Measurements from ENCODE around the gene PARL.

DNA sequence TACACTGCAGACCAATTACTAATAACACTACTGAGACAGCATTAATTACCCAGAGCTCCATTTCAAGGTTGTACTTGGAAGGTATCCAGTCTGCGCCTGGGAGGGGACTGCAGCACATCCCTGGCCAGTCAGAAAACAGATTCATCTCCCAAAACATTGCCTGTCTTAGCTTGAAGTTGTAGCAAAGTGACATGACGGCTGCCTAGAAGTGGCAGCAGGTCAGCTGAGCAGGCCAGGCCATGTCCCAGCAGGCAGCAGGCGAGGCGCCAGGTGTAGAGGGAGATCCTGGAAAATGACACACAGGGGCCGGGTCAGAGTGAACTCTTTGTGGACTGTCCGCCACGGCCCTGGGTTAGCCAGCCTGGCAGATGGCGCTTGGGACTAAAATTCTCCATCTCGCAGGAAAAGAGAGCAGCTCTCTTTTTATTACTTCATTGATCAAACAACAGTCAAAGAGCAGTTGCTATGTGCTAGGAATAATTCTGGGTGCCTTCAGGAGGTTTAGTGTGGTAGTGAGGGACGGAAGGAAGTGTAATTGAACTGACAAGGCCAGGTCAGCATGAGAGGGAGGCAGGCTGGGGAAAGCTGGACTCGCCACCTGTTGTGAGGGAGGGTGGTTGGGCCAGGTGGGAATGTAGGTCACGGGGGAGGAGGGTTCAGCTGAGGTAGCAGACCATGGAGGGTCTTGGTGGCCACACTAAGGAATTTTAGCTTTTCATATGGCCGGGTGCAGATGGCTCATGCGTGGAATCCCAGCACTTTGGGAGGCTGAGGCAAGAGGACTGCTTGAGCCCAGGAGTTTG lies 58.0 kb downstream of the PARL start:
- TF ChIP-seq FOSL2 (IDR thresholded peaks at IDR 0.05) (no peak), FOSL2 (CRISPR knock-in tag; IDR thresholded peaks at IDR 0.05) (no peak), CTCF (IDR thresholded peaks at IDR 0.05) (no peak), ZC3H11A (IDR thresholded peaks at IDR 0.05) (no peak), HMGXB4 (CRISPR knock-in tag; IDR thresholded peaks at IDR 0.05; ENCODE audit: borderline replicate concordance) (no peak), ELK1 (IDR thresholded peaks at IDR 0.05; ENCODE audit: low read depth, low read length) (no peak), KDM1A (IDR thresholded peaks at IDR 0.05; ENCODE audit: low read depth) (no peak), RAD21 (conservative IDR thresholded peaks at IDR 0.05 in 1 of 2, IDR thresholded peaks at IDR 0.05 in 1 of 2) (no peak), EP300 (IDR thresholded peaks at IDR 0.05) (no peak), SMC3 (IDR thresholded peaks at IDR 0.05) (no peak), CHD4 (IDR thresholded peaks at IDR 0.05; ENCODE audit: borderline replicate concordance) (no peak), CEBPB (IDR thresholded peaks at IDR 0.05) (no peak), RFX5 (IDR thresholded peaks at IDR 0.05) (no peak), ZNF302 (CRISPR knock-in tag; IDR thresholded peaks at IDR 0.05) (no peak)
- TF ChIP-seq, protein P1, sequence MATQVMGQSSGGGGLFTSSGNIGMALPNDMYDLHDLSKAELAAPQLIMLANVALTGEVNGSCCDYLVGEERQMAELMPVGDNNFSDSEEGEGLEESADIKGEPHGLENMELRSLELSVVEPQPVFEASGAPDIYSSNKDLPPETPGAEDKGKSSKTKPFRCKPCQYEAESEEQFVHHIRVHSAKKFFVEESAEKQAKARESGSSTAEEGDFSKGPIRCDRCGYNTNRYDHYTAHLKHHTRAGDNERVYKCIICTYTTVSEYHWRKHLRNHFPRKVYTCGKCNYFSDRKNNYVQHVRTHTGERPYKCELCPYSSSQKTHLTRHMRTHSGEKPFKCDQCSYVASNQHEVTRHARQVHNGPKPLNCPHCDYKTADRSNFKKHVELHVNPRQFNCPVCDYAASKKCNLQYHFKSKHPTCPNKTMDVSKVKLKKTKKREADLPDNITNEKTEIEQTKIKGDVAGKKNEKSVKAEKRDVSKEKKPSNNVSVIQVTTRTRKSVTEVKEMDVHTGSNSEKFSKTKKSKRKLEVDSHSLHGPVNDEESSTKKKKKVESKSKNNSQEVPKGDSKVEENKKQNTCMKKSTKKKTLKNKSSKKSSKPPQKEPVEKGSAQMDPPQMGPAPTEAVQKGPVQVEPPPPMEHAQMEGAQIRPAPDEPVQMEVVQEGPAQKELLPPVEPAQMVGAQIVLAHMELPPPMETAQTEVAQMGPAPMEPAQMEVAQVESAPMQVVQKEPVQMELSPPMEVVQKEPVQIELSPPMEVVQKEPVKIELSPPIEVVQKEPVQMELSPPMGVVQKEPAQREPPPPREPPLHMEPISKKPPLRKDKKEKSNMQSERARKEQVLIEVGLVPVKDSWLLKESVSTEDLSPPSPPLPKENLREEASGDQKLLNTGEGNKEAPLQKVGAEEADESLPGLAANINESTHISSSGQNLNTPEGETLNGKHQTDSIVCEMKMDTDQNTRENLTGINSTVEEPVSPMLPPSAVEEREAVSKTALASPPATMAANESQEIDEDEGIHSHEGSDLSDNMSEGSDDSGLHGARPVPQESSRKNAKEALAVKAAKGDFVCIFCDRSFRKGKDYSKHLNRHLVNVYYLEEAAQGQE (IDR thresholded peaks at IDR 0.05): no peak

Measured in A549 (cell line).